ENCODE measurements around the gene PTCD3.

The PTCD3 gene

GRCh38 chr2:86135653-86136052, 29.6 kb downstream of the PTCD3 start:
- no peak for TF ChIP-seq CTCF (IDR thresholded peaks at IDR 0.05; ENCODE audit: insufficient read depth, missing control alignments)
- FAIRE-seq (no peak), DNase-seq (ENCODE audit: insufficient read length, low spot score) (no peak)

- no peak for FAIRE-seq
- TF ChIP-seq CTCF (IDR thresholded peaks at IDR 0.05; ENCODE audit: insufficient read depth, missing control alignments) = no peak
- DNase-seq (ENCODE audit: insufficient read length, low spot score) = no peak
These were observed 30.1 kb downstream of the PTCD3 start for GRCh38 chr2:86136141-86136540.

- DNase-seq (ENCODE audit: insufficient read length, low spot score) = no peak
- no peak for FAIRE-seq
- no peak for TF ChIP-seq CTCF (IDR thresholded peaks at IDR 0.05; ENCODE audit: insufficient read depth, missing control alignments)
These were observed 32.9 kb downstream of the PTCD3 start for GRCh38 chr2:86138736-86139625.

GRCh38 chr2:86139981-86140380, 33.9 kb downstream of the PTCD3 start:
- no peak for FAIRE-seq

GRCh38 chr2:86140969-86141392, 34.9 kb downstream of the PTCD3 start:
- FAIRE-seq = no peak
- no peak for DNase-seq (ENCODE audit: insufficient read length, low spot score)
- no peak for TF ChIP-seq CTCF (IDR thresholded peaks at IDR 0.05; ENCODE audit: insufficient read depth, missing control alignments)

More at GRCh38 chr2:86139981-86140380, 33.9 kb downstream of the PTCD3 start:
- no peak for DNase-seq (ENCODE audit: insufficient read length, low spot score)
- no peak for TF ChIP-seq CTCF (IDR thresholded peaks at IDR 0.05; ENCODE audit: insufficient read depth, missing control alignments)

GRCh38 chr2:86142436-86143257, 36.6 kb downstream of the PTCD3 start:
- FAIRE-seq (no peak), DNase-seq (ENCODE audit: insufficient read length, low spot score) (no peak)
- no peak for TF ChIP-seq CTCF (IDR thresholded peaks at IDR 0.05; ENCODE audit: insufficient read depth, missing control alignments)

All from D721Med (cell line).